ENCODE results near the gene RALGPS1.

The RALGPS1 gene

GRCh38 chr9:127025042-127025441, 110.5 kb downstream of the RALGPS1 start:
- Histone ChIP-seq H3K27ac (no peak overlapping the region), H3K9me3 (ENCODE audit: control insufficient read depth, low read length) (no peaks in the 10 kb centered on the region), H3K79me2 (no peaks in the 10 kb centered on the region), H3K9ac (no peak overlapping the region), H3K27me3 (ENCODE audit: control insufficient read depth, insufficient read depth, low read length) (no peaks in the 10 kb centered on the region), H3K4me1 (no peaks in the 10 kb centered on the region), H2AFZ (no peak overlapping the region), H3K36me3 (ENCODE audit: control insufficient read depth, insufficient read depth, low read length) (no peaks in the 10 kb centered on the region), H3K4me2 (ENCODE audit: low read length) (no peak overlapping the region), H3K4me3 (ENCODE audit: low read depth, low read length) (no peak overlapping the region)
- TF ChIP-seq CTCF (IDR thresholded peaks at IDR 0.05), result no peak

GRCh38 chr9:127027694-127028093, 113.1 kb downstream of the RALGPS1 start:
- Histone ChIP-seq H3K36me3 (ENCODE audit: control insufficient read depth, insufficient read depth, low read length) (no peaks in the 10 kb centered on the region), H3K27ac (no peak overlapping the region), H2AFZ (no peak overlapping the region), H3K79me2 (no peaks in the 10 kb centered on the region), H3K9ac (no peak overlapping the region), H3K4me1 (no peaks in the 10 kb centered on the region), H3K4me3 (ENCODE audit: low read depth, low read length) (no peak overlapping the region), H3K9me3 (ENCODE audit: control insufficient read depth, low read length) (no peaks in the 10 kb centered on the region), H3K4me2 (ENCODE audit: low read length) (no peak overlapping the region), H3K27me3 (ENCODE audit: control insufficient read depth, insufficient read depth, low read length) (no peaks in the 10 kb centered on the region)
- TF ChIP-seq CTCF (IDR thresholded peaks at IDR 0.05), result no peak

- TF ChIP-seq CTCF (IDR thresholded peaks at IDR 0.05), result no peak
- H3K9me3 ChIP-seq (ENCODE audit: control insufficient read depth, low read length), result no peaks in the 10 kb centered on the region
- H3K4me3 ChIP-seq (ENCODE audit: low read depth, low read length), result no peak overlapping the region
- H2AFZ ChIP-seq, result no peak overlapping the region
- no peaks in the 10 kb centered on the region for H3K4me1 ChIP-seq
- no peak overlapping the region for H3K9ac ChIP-seq
- no peaks in the 10 kb centered on the region for H3K27me3 ChIP-seq (ENCODE audit: control insufficient read depth, insufficient read depth, low read length)
- no peak overlapping the region for H3K4me2 ChIP-seq (ENCODE audit: low read length)
- no peak overlapping the region for H3K27ac ChIP-seq
- no peaks in the 10 kb centered on the region for H3K36me3 ChIP-seq (ENCODE audit: control insufficient read depth, insufficient read depth, low read length)
- H3K79me2 ChIP-seq, result no peaks in the 10 kb centered on the region
Observed at GRCh38 chr9:127029548-127029947, 115.0 kb downstream of the RALGPS1 start.

GRCh38 chr9:127030814-127031740, 116.5 kb downstream of the RALGPS1 start:
- Histone ChIP-seq H3K36me3 (ENCODE audit: control insufficient read depth, insufficient read depth, low read length) (no peaks in the 10 kb centered on the region), H3K4me1 (no peaks in the 10 kb centered on the region), H3K9ac (no peak overlapping the region), H3K27ac (no peak overlapping the region), H3K9me3 (ENCODE audit: control insufficient read depth, low read length) (no peaks in the 10 kb centered on the region), H3K79me2 (no peaks in the 10 kb centered on the region), H3K27me3 (ENCODE audit: control insufficient read depth, insufficient read depth, low read length) (no peaks in the 10 kb centered on the region), H3K4me2 (ENCODE audit: low read length) (no peak overlapping the region), H3K4me3 (ENCODE audit: low read depth, low read length) (no peak overlapping the region), H2AFZ (no peak overlapping the region)
- TF ChIP-seq CTCF (IDR thresholded peaks at IDR 0.05), result no peak

GRCh38 chr9:127032256-127032655, 117.7 kb downstream of the RALGPS1 start:
- Histone ChIP-seq H3K4me1 (no peaks in the 10 kb centered on the region), H2AFZ (no peak overlapping the region), H3K27me3 (ENCODE audit: control insufficient read depth, insufficient read depth, low read length) (no peaks in the 10 kb centered on the region), H3K9me3 (ENCODE audit: control insufficient read depth, low read length) (no peaks in the 10 kb centered on the region), H3K9ac (no peak overlapping the region), H3K36me3 (ENCODE audit: control insufficient read depth, insufficient read depth, low read length) (no peaks in the 10 kb centered on the region), H3K27ac (no peak overlapping the region), H3K4me3 (ENCODE audit: low read depth, low read length) (no peak overlapping the region), H3K79me2 (no peaks in the 10 kb centered on the region), H3K4me2 (ENCODE audit: low read length) (no peak overlapping the region)
- TF ChIP-seq CTCF (IDR thresholded peaks at IDR 0.05), result no peak

All from parathyroid adenoma (tissue), 2 donors.